Measurements from ENCODE around the gene KLHL29. TPM values are rescaled to one million over a fixed set of nuclear protein-coding genes. Genes with fewer than 3 reads are reported as not detected.

The KLHL29 gene
- total and polyA plus RNA-seq, 10 of the 15 experiments (the other 5 are each of a cell fraction or from before 2014, with no cell fraction given): 1.4 to 19.5 (median 6.1) TPM

DNA sequence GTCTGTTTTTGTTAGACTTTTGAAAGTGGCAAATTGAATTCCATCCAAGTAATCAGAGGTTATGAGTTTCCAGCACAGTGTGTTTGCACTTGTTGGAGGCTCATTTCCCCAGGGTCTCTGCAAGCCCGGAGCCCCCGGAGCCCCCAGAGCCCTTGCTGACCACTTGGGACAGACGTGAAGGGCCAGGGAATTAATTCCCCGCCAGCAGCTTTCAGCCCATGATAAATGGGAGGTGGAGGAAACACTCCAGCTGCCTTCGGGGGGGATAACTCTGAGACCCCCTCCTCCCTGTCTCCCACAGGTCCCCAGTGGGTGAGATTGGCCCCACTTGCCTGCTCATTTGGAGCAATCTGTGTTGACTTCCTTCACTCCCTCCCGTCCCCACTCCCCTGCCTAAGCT, 79.2 kb downstream of the KLHL29 start:
- Histone ChIP-seq H4K20me1 (ENCODE audit: control insufficient read depth, insufficient read depth) (no peaks in the 10 kb centered on the region), H3K4me1 (ENCODE audit: control insufficient read depth, insufficient read depth, low read length) (no peaks in the 10 kb centered on the region), H3K79me2 (ENCODE audit: control insufficient read depth, insufficient read depth, low read length) (no peaks in the 10 kb centered on the region), H3K4me3 (no peak overlapping the region), H3K9ac (ENCODE audit: control insufficient read depth, insufficient read depth, low read length) (no peak overlapping the region), H2AFZ (ENCODE audit: control insufficient read depth, low read depth, low read length) (no peak overlapping the region), H3K36me3 (ENCODE audit: control insufficient read depth in 2 of 2, insufficient read depth in 2 of 2, low read length in 1 of 2) (no peaks in the 10 kb centered on the region; a peak in 1 of 4 replicates), H3K27me3 (replicated peaks in 1 of 2; ENCODE audit: control insufficient read depth in 2 of 2, insufficient read depth in 2 of 2, low read length in 1 of 2) (no peaks in the 10 kb centered on the region), H3K27ac (ENCODE audit: control insufficient read depth, insufficient read depth) (no peak overlapping the region), H3K9me3 (replicated peaks; ENCODE audit: control insufficient read depth, insufficient read depth, low read length) (no peaks in the 10 kb centered on the region), H3K4me2 (ENCODE audit: control insufficient read depth, insufficient read depth) (no peak overlapping the region)
- no peak for ATAC-seq
- SMC1A ChIA-PET (ENCODE audit: uncharacterized antibody, unreplicated experiment): no interaction called here
- WGBS (ENCODE audit: insufficient coverage, insufficient replicate concordance, low lambda C conversion rate, missing lambda C conversion rate): 24% methylated on average over 6 of the region's 6 CpGs
- POLR2A ChIA-PET: no interaction called here
- CTCF ChIA-PET: no interaction called here
- intact Hi-C loops (cut with micrococcal nuclease; ENCODE audit: unreplicated experiment): no loop called here
- DNase-seq (ENCODE audit: low read depth, low spot score): no peak
- BruUV-seq (replicated peaks): no TSS peak
- in situ Hi-C loops (cut with MboI): no loop called here
- RAD21 ChIA-PET (ENCODE audit: unreplicated experiment): no interaction called here
- TF ChIP-seq ZZZ3 (IDR thresholded peaks at IDR 0.05; ENCODE audit: control insufficient read depth, insufficient read length, low read depth): no peak
- no peak for TF ChIP-seq IRF4 (IDR thresholded peaks at IDR 0.05; ENCODE audit: low read depth, low read length)
- TF ChIP-seq SMARCA5 (IDR thresholded peaks at IDR 0.05): no peak
- TF ChIP-seq ZNF24 (IDR thresholded peaks at IDR 0.05): no peak
- no peak for TF ChIP-seq CHD1 (IDR thresholded peaks at IDR 0.05; ENCODE audit: low read depth, low read length)
- TF ChIP-seq POLR2A (IDR thresholded peaks at IDR 0.05; ENCODE audit: low read depth, low read length): no peak
- no peak for TF ChIP-seq MTA3 (IDR thresholded peaks at IDR 0.05; ENCODE audit: borderline replicate concordance, low read length)
- TF ChIP-seq EGR1 (IDR thresholded peaks at IDR 0.05; ENCODE audit: borderline replicate concordance in 1 of 2, low read depth in 2 of 2, low read length in 2 of 2): no peak
- TF ChIP-seq BRCA1 (IDR thresholded peaks at IDR 0.05; ENCODE audit: low read depth, low read length): no peak
- TF ChIP-seq EED (IDR thresholded peaks at IDR 0.05; ENCODE audit: low read depth): no peak
- TF ChIP-seq BCL3 (IDR thresholded peaks at IDR 0.05; ENCODE audit: borderline replicate concordance, insufficient read depth, low read depth, low read length, poor library complexity, severe bottlenecking): no peak
- TF ChIP-seq FOXK2 (IDR thresholded peaks at IDR 0.05): no peak
- TF ChIP-seq, protein P1, sequence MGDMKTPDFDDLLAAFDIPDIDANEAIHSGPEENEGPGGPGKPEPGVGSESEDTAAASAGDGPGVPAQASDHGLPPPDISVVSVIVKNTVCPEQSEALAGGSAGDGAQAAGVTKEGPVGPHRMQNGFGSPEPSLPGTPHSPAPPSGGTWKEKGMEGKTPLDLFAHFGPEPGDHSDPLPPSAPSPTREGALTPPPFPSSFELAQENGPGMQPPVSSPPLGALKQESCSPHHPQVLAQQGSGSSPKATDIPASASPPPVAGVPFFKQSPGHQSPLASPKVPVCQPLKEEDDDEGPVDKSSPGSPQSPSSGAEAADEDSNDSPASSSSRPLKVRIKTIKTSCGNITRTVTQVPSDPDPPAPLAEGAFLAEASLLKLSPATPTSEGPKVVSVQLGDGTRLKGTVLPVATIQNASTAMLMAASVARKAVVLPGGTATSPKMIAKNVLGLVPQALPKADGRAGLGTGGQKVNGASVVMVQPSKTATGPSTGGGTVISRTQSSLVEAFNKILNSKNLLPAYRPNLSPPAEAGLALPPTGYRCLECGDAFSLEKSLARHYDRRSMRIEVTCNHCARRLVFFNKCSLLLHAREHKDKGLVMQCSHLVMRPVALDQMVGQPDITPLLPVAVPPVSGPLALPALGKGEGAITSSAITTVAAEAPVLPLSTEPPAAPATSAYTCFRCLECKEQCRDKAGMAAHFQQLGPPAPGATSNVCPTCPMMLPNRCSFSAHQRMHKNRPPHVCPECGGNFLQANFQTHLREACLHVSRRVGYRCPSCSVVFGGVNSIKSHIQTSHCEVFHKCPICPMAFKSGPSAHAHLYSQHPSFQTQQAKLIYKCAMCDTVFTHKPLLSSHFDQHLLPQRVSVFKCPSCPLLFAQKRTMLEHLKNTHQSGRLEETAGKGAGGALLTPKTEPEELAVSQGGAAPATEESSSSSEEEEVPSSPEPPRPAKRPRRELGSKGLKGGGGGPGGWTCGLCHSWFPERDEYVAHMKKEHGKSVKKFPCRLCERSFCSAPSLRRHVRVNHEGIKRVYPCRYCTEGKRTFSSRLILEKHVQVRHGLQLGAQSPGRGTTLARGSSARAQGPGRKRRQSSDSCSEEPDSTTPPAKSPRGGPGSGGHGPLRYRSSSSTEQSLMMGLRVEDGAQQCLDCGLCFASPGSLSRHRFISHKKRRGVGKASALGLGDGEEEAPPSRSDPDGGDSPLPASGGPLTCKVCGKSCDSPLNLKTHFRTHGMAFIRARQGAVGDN (IDR thresholded peaks at IDR 0.05): no peak
- TF ChIP-seq, protein P2, sequence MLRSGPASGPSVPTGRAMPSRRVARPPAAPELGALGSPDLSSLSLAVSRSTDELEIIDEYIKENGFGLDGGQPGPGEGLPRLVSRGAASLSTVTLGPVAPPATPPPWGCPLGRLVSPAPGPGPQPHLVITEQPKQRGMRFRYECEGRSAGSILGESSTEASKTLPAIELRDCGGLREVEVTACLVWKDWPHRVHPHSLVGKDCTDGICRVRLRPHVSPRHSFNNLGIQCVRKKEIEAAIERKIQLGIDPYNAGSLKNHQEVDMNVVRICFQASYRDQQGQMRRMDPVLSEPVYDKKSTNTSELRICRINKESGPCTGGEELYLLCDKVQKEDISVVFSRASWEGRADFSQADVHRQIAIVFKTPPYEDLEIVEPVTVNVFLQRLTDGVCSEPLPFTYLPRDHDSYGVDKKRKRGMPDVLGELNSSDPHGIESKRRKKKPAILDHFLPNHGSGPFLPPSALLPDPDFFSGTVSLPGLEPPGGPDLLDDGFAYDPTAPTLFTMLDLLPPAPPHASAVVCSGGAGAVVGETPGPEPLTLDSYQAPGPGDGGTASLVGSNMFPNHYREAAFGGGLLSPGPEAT (IDR thresholded peaks at IDR 0.05; ENCODE audit: low read depth): no peak
- no peak for TF ChIP-seq PBX3 (IDR thresholded peaks at IDR 0.05; ENCODE audit: insufficient replicate concordance, low read depth, low read length)
- TF ChIP-seq ATF3 (IDR thresholded peaks at IDR 0.05; ENCODE audit: borderline replicate concordance, extremely low read depth, low read depth, low read length): no peak
- FAIRE-seq: no peak
